RWPE1 (cell line): ENCODE data around the gene NDUFA3.

ENCODE experiments used
- CTCF ChIA-PET: fragments of 350-600 bp; sonication (Branson Sonifier 250); formaldehyde crosslinking; extraction: SDS; loops from one replicate; lab custom pipeline; 2021; lab: Yijun Ruan, JAX
- POLR2A ChIA-PET: fragments of 400-600 bp; formaldehyde crosslinking; extraction: SDS; loops from one replicate; lab custom pipeline; 2020; ENCODE audit warnings: antibody characterized with exemption; ENCODE audit not compliant: low non-redundant PET; lab: Yijun Ruan, JAX
- DNase-seq: peaks from one replicate; pipeline ENCODE4 v3.0.0; 2012; ENCODE audit warnings: low spot score
- H3K27ac ChIP-seq: fragments of 450-650 bp; 2 replicates; pipeline ENCODE4 v1.5.1; 2017
- TF ChIP-seq, protein P1 (sequence below): fragments of 450-650 bp; conservative IDR thresholded peaks from 2 replicates; pipeline ENCODE4 v1.5.1; 2017; ENCODE audit warnings: low read depth, mild to moderate bottlenecking

Gene NDUFA3

DNA sequence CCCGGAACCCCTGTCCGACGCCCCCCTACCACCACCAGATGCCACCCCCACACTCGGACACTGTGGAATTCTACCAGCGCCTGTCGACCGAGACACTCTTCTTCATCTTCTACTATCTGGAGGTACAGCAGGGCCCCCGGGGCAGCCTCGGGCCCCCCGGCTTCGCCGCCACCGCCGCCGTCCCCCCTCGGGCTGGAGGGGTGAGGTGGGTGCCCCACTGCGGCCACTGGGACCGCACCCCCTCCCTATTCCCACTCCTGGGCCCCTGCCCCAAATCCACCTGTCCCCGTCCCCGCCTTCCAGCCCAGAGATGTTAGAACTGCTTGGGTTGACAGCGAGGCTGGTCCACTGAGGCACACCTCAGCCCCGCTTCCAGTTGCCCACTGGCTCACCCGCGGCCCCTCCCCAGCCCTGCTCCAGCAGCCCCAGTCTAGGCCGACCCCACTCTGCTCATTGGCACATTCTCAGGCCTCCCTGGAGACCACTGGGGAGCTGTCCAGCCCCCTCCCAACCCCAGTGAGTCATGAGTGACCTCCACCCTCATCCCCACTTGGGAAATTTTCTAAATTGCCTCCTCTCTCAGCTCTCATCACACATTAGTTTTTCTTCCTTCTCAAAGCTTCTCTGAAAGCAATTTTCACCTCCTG lies 50.3 kb downstream of the NDUFA3 start:
- TF ChIP-seq, protein P1, sequence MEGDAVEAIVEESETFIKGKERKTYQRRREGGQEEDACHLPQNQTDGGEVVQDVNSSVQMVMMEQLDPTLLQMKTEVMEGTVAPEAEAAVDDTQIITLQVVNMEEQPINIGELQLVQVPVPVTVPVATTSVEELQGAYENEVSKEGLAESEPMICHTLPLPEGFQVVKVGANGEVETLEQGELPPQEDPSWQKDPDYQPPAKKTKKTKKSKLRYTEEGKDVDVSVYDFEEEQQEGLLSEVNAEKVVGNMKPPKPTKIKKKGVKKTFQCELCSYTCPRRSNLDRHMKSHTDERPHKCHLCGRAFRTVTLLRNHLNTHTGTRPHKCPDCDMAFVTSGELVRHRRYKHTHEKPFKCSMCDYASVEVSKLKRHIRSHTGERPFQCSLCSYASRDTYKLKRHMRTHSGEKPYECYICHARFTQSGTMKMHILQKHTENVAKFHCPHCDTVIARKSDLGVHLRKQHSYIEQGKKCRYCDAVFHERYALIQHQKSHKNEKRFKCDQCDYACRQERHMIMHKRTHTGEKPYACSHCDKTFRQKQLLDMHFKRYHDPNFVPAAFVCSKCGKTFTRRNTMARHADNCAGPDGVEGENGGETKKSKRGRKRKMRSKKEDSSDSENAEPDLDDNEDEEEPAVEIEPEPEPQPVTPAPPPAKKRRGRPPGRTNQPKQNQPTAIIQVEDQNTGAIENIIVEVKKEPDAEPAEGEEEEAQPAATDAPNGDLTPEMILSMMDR = no peak
- ChIA-PET CTCF (no interaction called here), POLR2A (no interaction called here)
- no peak for DNase-seq
- H3K27ac ChIP-seq = peak overlapping the region; percentile 65

- ChIA-PET CTCF (no interaction called here), POLR2A (no interaction called here)
- DNase-seq = no peak
- peak overlapping the region; percentile 65 for H3K27ac ChIP-seq
- TF ChIP-seq, protein P1 = no peak
Measured at GRCh38 chr19:54153731-54154326, 51.2 kb downstream of the NDUFA3 start.

DNA sequence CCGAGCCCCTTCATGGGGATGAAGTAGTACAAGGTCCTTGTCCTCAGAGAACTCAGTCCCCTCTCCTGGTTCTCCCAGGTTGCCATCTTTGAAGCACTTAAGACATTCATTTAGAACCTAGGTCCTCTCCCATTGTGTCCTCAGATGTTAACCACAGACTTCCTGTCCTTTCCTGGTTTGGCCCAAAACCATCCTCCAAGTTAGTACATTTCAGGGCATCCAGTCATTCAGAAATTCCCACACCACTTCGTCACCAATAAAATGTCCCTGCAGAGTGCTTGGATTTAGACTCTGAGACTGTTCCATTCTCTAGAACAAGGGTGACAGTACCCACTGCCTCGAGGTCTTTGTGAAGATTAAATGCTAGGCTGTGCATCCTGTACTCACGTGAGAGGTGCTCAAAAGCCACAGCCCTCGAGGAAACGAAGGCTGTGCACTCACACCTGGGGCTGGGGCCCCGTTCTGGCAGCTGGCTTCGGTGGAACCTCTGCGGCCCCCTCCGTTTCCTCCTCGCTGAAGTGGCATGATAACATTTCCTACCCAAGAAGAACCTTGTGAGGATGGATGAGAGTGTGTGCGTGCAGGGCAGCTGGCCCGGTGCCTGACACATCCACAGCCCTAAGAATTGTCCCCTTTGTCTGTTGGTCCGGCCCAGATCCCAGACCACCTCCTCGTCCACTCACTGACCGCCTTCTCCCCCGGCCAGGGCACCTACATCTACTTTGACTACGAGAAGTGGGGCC lies 52.1 kb downstream of the NDUFA3 start:
- H3K27ac ChIP-seq = peak overlapping the region; percentile 97
- ChIA-PET CTCF (no interaction called here), POLR2A (no interaction called here)
- DNase-seq = no peak
- TF ChIP-seq, protein P1 = no peak

GRCh38 chr19:54155694-54156093 lies 53.0 kb downstream of the NDUFA3 start:
- H3K27ac ChIP-seq = peak overlapping the region; percentile 97
- DNase-seq = no peak
- ChIA-PET POLR2A (no interaction called here), CTCF (interaction anchor here (0.5 to 1.7 kb wide), 2 partner anchors 46 to 76 kb away, joined by 3 read pairs; no protein-coding TSS in a partner anchor)
- TF ChIP-seq, protein P1 = no peak

- no peak for DNase-seq
- CTCF ChIA-PET = interaction anchor here (1.7 kb wide), 1 partner anchor 46 kb away, joined by 3 read pairs; no protein-coding TSS in a partner anchor
- H3K27ac ChIP-seq = peak overlapping the region; percentile 97
- TF ChIP-seq, protein P1 = no peak
- POLR2A ChIA-PET = no interaction called here
Measured at GRCh38 chr19:54156490-54156889, 53.8 kb downstream of the NDUFA3 start.

DNA sequence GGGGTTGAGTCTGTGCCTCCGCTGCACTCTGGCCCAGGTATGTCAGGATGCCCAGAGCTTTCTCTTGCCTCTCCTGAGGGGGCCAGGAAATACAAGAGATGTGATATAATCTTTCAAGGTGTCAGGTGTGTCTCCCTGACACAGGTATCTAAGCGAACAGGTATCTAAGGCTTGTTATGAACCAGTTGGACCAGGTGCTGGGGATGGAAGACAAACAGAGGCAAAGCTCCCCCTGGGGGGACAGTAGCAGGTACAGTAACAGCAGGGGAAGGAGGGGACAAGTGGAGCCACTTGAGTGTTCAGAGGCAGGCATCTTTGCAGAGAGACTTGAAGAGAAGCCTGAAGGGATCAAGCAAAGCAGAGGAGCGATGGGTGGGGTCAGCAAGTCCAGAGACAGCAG lies 54.3 kb downstream of the NDUFA3 start:
- ChIA-PET POLR2A (no interaction called here), CTCF (interaction anchor here (1.7 kb wide), 1 partner anchor 45 kb away, joined by 3 read pairs; no protein-coding TSS in a partner anchor)
- no peak for DNase-seq
- TF ChIP-seq, protein P1 = no peak
- peak overlapping the region; percentile 97 for H3K27ac ChIP-seq
